Astrocyte of the spinal cord (primary cell): Measurements from ENCODE around the gene RGS3.

Experiments used
- DNase-seq: peaks from one replicate; pipeline ENCODE4 v3.0.0; 2011; ENCODE audit warnings: low read depth, low spot score
- H3K4me3 ChIP-seq: 2 replicates; pipeline ENCODE4 v1.5.1; 2011; ENCODE audit warnings: low read depth, mild to moderate bottlenecking, low read length, moderate library complexity
- CTCF ChIP-seq: IDR thresholded peaks from 2 replicates; pipeline ENCODE4 v1.5.1; 2012; ENCODE audit warnings: low read depth, mild to moderate bottlenecking, low read length, inconsistent platforms
- in situ Hi-C: cut with HindIII; loops from 2 replicates; pipeline ENCODE4 v1.10.0; 2017; ENCODE audit warnings: low sequenced_read_pairs

Gene RGS3

GRCh38 chr9:113499876-113500497 lies 36.5 kb downstream of the RGS3 start:
- in situ Hi-C loops: no loop called here
- DNase-seq: no peak
- no peak for TF ChIP-seq CTCF
- no peak overlapping the region for H3K4me3 ChIP-seq

GRCh38 chr9:113501129-113501686 lies 37.7 kb downstream of the RGS3 start:
- no peak overlapping the region for H3K4me3 ChIP-seq
- TF ChIP-seq CTCF: no peak
- no peak for DNase-seq
- in situ Hi-C loops: no loop called here

- in situ Hi-C loops: no loop called here
- DNase-seq: no peak
- no peak overlapping the region for H3K4me3 ChIP-seq
- no peak for TF ChIP-seq CTCF
Observed at GRCh38 chr9:113501852-113502251, 38.3 kb downstream of the RGS3 start.

GRCh38 chr9:113502427-113503034 lies 39.0 kb downstream of the RGS3 start:
- in situ Hi-C loops: no loop called here
- DNase-seq: no peak
- no peak for TF ChIP-seq CTCF
- H3K4me3 ChIP-seq: no peak overlapping the region

GRCh38 chr9:113503131-113503541 lies 39.6 kb downstream of the RGS3 start:
- H3K4me3 ChIP-seq: no peak overlapping the region
- in situ Hi-C loops: no loop called here
- DNase-seq: no peak
- TF ChIP-seq CTCF: no peak

- TF ChIP-seq CTCF: no peak
- in situ Hi-C loops: no loop called here
- no peak for DNase-seq
- H3K4me3 ChIP-seq: no peak overlapping the region
Observed at GRCh38 chr9:113503613-113504211, 40.2 kb downstream of the RGS3 start.
